ENCODE results near the gene FCGR1A. TPM values are rescaled to one million over a fixed set of nuclear protein-coding genes. Genes with fewer than 3 reads are reported as not detected.
"Not testable (repeated sequence)": the region's sequence is repeated elsewhere in the genome, so short reads cannot be mapped to it uniquely, and the experiment has no call there.

The FCGR1A gene
- total and polyA plus RNA-seq, 9 of the 15 experiments (the other 6 are each of a cell fraction or from before 2014, with no cell fraction given) = 0.10 to 0.29 (median 0.17) TPM; not detected in 3

DNA sequence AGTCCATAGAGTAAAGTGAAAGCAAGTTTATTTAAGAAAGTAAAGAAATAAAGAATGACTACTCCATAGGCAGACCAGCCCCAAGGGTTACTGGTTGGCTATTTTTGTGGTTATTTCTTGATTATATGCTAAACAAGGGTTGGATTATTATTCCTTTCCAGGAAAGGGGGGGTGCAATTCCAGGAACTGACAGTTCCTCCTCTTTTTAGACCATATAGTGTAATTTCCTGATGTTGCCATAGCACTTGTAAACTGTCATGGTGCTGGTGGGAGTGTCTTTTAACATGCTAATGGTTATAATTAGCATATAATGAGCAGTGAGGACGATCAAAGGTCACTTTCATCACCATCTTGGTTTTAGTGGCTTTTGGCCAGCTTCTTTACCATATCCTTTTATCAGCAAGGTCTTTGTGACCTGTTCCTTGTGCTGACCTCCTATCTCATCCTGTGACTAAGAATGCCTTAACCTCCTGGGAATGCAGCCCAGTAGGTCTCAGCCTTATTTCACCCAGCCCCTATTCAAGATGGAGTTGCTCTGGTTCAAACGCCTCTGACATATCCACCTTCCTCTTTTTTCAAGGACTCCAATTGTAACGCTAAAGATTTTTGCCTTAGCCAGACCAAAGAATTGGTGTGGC lies 6.9 kb upstream of the FCGR1A start (continued):
- TF ChIP-seq VEZF1 (CRISPR knock-in tag; IDR thresholded peaks at IDR 0.05) (peak; percentile 38; the same call in 1 of the 2 replicates), PKNOX1 (IDR thresholded peaks at IDR 0.05) (peak; percentile 72), ARID1B (IDR thresholded peaks at IDR 0.05) (0 out of 2 replicates have a peak, but pooled peaks have one; percentile 40), MEIS2 (IDR thresholded peaks at IDR 0.05; ENCODE audit: partially characterized antibody) (peak; percentile 29), ATF1 (tag; IDR thresholded peaks at IDR 0.05) (0 out of 2 replicates have a peak, but pooled peaks have one; percentile 28), ZNF584 (CRISPR knock-in tag; IDR thresholded peaks at IDR 0.05; ENCODE audit: low read depth) (0 out of 2 replicates have a peak, but pooled peaks have one; percentile 38), DPF2 (IDR thresholded peaks at IDR 0.05) (peak; percentile 45; the same call in 1 of the 2 replicates), ZNF740 (CRISPR knock-in tag; IDR thresholded peaks at IDR 0.05) (peak; percentile 89), ZNF740 (tag; IDR thresholded peaks at IDR 0.05) (peak in 1 of 2 experiments; percentile 73; a peak in 2 of 4 replicates), CSDE1 (IDR thresholded peaks at IDR 0.05) (peak in 1 of 2 experiments; percentile 56; a peak in 1 of 4 replicates), ATF7 (IDR thresholded peaks at IDR 0.05) (peak; percentile 81), FOXK2 (conservative IDR thresholded peaks at IDR 0.05 in 1 of 2, IDR thresholded peaks at IDR 0.05 in 1 of 2; ENCODE audit: low read depth in 2 of 2) (peak in 1 of 2 experiments; percentile 54; a peak in 1 of 4 replicates), ID3 (tag; IDR thresholded peaks at IDR 0.05) (peak; percentile 78; the same call in 1 of the 2 replicates), STAT5A (IDR thresholded peaks at IDR 0.05; ENCODE audit: borderline replicate concordance, low read length) (peak; percentile 82)
- TF ChIP-seq ATF1, ID3 (CRISPR knock-in tag; IDR thresholded peaks at IDR 0.05): not testable (repeated sequence)
- TF ChIP-seq, protein P1, sequence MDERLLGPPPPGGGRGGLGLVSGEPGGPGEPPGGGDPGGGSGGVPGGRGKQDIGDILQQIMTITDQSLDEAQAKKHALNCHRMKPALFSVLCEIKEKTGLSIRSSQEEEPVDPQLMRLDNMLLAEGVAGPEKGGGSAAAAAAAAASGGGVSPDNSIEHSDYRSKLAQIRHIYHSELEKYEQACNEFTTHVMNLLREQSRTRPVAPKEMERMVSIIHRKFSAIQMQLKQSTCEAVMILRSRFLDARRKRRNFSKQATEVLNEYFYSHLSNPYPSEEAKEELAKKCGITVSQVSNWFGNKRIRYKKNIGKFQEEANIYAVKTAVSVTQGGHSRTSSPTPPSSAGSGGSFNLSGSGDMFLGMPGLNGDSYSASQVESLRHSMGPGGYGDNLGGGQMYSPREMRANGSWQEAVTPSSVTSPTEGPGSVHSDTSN (CRISPR knock-in tag; IDR thresholded peaks at IDR 0.05; ENCODE audit: low read depth) = not testable (repeated sequence)
- TF ChIP-seq, protein P1 (tag; conservative IDR thresholded peaks at IDR 0.05; ENCODE audit: low read depth) = peak; percentile 22; the same call in 1 of the 2 replicates
- TF ChIP-seq, protein P2, sequence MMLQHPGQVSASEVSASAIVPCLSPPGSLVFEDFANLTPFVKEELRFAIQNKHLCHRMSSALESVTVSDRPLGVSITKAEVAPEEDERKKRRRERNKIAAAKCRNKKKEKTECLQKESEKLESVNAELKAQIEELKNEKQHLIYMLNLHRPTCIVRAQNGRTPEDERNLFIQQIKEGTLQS (IDR thresholded peaks at IDR 0.05) = peak; percentile 63; the same call in 1 of the 2 replicates
- TF ChIP-seq, protein P2 (CRISPR knock-in tag; conservative IDR thresholded peaks at IDR 0.05) = not testable (repeated sequence)

Measured in K562 (cell line).